ENCODE measurements around the gene ATE1. TPM values are rescaled to one million over a fixed set of nuclear protein-coding genes. Genes with fewer than 3 reads are reported as not detected.

Gene ATE1
- total and polyA plus RNA-seq, 2 of the 4 experiments (the other 2 are of a cell fraction), result 6.4 to 27.8 TPM

DNA sequence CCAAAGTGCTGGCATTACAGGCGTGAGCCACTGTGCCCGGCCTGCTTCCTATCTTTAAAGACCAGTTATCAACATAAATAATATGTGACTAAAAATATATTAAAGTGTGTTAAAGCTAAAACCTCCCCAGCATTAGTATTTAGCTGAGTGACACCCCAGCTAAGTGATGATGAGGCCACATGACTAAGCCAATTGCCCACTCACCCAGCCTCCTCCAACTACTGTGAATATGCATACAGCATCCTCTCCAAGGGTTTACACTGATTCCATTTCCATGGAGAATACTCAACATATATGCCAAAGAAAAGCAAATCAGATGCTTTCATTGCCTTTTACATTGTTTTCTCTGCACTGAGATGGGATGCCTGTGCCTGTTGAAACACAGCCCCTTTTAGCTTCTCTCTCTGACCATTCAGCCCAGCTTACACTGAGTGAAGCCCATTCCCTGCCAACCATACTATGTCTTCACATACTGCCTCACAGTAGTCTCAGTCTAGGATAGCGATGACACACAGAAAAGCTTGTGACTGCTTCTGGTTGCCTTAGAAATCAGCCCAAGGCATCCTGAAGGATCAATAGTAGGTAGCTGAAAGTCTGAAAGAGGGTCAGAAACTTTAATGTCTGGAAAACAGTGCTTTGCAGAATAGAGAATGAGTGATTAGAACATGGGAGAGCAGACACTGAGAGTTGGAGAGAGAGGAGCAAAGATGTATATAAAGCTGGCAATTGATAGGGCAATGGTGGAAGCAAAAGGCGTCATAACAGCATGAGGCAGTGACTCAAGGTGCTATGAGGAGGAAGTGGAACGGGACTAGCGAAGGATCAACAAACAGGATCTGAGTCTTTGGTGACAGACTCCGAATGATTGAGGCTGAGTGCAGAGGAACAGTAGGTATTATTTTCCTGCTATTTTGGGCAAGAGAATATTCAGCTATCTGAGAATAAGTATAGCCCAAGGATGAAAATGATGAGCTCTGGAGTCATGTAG lies 19.8 kb upstream of the ATE1 start:
- Histone ChIP-seq H4K8ac (ENCODE audit: low read depth in 2 of 2, low read length in 2 of 2) (no peak overlapping the region), H3K27me3 (ENCODE audit: control insufficient read depth, insufficient read depth, low read length) (no peaks in the 10 kb centered on the region), H3K9ac (ENCODE audit: low read depth, low read length) (no peak overlapping the region), H2AK9ac (replicated peaks; ENCODE audit: low read depth, low read length, poor library complexity) (no peak overlapping the region), H3K18ac (ENCODE audit: low read depth, low read length) (no peak overlapping the region), H4K20me1 (ENCODE audit: insufficient read depth, low read length) (no peaks in the 10 kb centered on the region), H3K9me1 (ENCODE audit: insufficient read depth, low read length) (peaks cover 8% of the 10 kb centered on the region), H2AFZ (replicated peaks; ENCODE audit: low read length, poor library complexity) (no peak overlapping the region), H3K27ac (ENCODE audit: insufficient read depth, low read length) (no peak overlapping the region), H4K5ac (ENCODE audit: low read depth, low read length) (no peak overlapping the region), H3K14ac (replicated peaks; ENCODE audit: low read depth, low read length) (no peak overlapping the region), H3K9me3 (ENCODE audit: control insufficient read depth, insufficient read depth, low read length) (no peaks in the 10 kb centered on the region), H2BK15ac (ENCODE audit: low read depth, low read length) (no peak overlapping the region), H2BK20ac (ENCODE audit: low read depth, low read length) (peak overlapping the region; percentile 7; the same call in 1 of the 2 replicates), H2AK5ac (ENCODE audit: low read depth, low read length) (no peak overlapping the region), H3K4me1 (ENCODE audit: control insufficient read depth, insufficient read depth, low read length) (peaks cover 5% of the 10 kb centered on the region), H4K91ac (ENCODE audit: insufficient read depth, low read depth, low read length) (no peak overlapping the region), H3K4me2 (ENCODE audit: low read depth, low read length) (no peak overlapping the region), H3K23ac (ENCODE audit: low read depth, low read length) (no peak overlapping the region), H2BK120ac (ENCODE audit: low read depth, low read length) (no peak overlapping the region), H3K79me1 (ENCODE audit: low read depth in 1 of 2, low read length in 2 of 2) (no peaks in the 10 kb centered on the region), H2BK5ac (ENCODE audit: low read depth, low read length, poor library complexity, severe bottlenecking) (no peak overlapping the region), H3K36me3 (ENCODE audit: control insufficient read depth, insufficient read depth, low read length) (0 out of 2 replicates have a peak, but pooled peaks cover 2% of the 10 kb centered on the region), H3K4ac (ENCODE audit: low read depth, low read length) (no peak overlapping the region), H3K4me3 (ENCODE audit: insufficient read depth, low read depth, low read length) (no peak overlapping the region), H3K56ac (ENCODE audit: extremely low read depth, insufficient read depth, low read length) (no peak overlapping the region)
- DNase-seq (no peak), ATAC-seq (ENCODE audit: low read depth) (no peak)
- POLR2A ChIA-PET (ENCODE audit: unreplicated experiment), result no interaction called here
- BruUV-seq (replicated peaks), result no TSS peak
- TF ChIP-seq RFX5 (IDR thresholded peaks at IDR 0.05; ENCODE audit: low read depth, low read length) (no peak), CEBPB (IDR thresholded peaks at IDR 0.05; ENCODE audit: low read depth, low read length) (no peak), POLR2A (IDR thresholded peaks at IDR 0.05; ENCODE audit: low read depth, low read length) (no peak), FOS (IDR thresholded peaks at IDR 0.05; ENCODE audit: low read depth, low read length) (no peak), MAFK (IDR thresholded peaks at IDR 0.05; ENCODE audit: low read depth, low read length) (no peak), RAD21 (IDR thresholded peaks at IDR 0.05; ENCODE audit: low read length) (no peak)
- TF ChIP-seq, protein P1, sequence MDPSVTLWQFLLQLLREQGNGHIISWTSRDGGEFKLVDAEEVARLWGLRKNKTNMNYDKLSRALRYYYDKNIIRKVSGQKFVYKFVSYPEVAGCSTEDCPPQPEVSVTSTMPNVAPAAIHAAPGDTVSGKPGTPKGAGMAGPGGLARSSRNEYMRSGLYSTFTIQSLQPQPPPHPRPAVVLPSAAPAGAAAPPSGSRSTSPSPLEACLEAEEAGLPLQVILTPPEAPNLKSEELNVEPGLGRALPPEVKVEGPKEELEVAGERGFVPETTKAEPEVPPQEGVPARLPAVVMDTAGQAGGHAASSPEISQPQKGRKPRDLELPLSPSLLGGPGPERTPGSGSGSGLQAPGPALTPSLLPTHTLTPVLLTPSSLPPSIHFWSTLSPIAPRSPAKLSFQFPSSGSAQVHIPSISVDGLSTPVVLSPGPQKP (IDR thresholded peaks at IDR 0.05; ENCODE audit: borderline replicate concordance, low read depth, low read length), result no peak
- TF ChIP-seq, protein P2, sequence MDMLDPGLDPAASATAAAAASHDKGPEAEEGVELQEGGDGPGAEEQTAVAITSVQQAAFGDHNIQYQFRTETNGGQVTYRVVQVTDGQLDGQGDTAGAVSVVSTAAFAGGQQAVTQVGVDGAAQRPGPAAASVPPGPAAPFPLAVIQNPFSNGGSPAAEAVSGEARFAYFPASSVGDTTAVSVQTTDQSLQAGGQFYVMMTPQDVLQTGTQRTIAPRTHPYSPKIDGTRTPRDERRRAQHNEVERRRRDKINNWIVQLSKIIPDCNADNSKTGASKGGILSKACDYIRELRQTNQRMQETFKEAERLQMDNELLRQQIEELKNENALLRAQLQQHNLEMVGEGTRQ (IDR thresholded peaks at IDR 0.05; ENCODE audit: low read depth, low read length), result no peak
- CTCF ChIA-PET, result interaction anchor here (0.6 to 1.7 kb wide), 2 partner anchors 124 to 165 kb away, joined by 3 to 4 read pairs; no protein-coding TSS in a partner anchor
- WGBS, 2 experiments (ENCODE audit: extremely low coverage in 2 of 2, insufficient read length in 1 of 2), result 96% methylated on average over 4 of the region's 7 CpGs; no CpG with 5 or more reads in 1 of the 2 experiments
- intact Hi-C loops (cut with micrococcal nuclease), result no loop called here
- dilution Hi-C loops (cut with HindIII; ENCODE audit: low sequenced_read_pairs, unreplicated experiment), result no loop called here
- in situ Hi-C loops (cut with MboI; ENCODE audit: low sequenced_read_pairs), result no loop called here
